ENCODE measurements around the gene BANF2. TPM values are rescaled to one million over a fixed set of nuclear protein-coding genes. Genes with fewer than 3 reads are reported as not detected.

Gene BANF2
- total and polyA plus RNA-seq, 2 of the 8 experiments (the other 6 are each of a cell fraction or from before 2014, with no cell fraction given) = not detected

GRCh38 chr20:17722493-17723300 is 22.9 kb downstream of the BANF2 start:
- H3K18ac ChIP-seq (ENCODE audit: extremely low read depth, low read length) = no peak overlapping the region
- H3K14ac ChIP-seq (ENCODE audit: insufficient read length) = no peak overlapping the region
- H4K8ac ChIP-seq (ENCODE audit: extremely low read depth, insufficient read depth, low read length) = no peak overlapping the region
- H3K4me2 ChIP-seq (ENCODE audit: insufficient read depth in 1 of 2, low read depth in 2 of 2, low read length in 2 of 2) = no peak overlapping the region
- H2BK120ac ChIP-seq (replicated peaks; ENCODE audit: low read depth, low read length) = no peak overlapping the region
- no peak overlapping the region for H2BK5ac ChIP-seq (ENCODE audit: low read depth, low read length)
- H3K23ac ChIP-seq (ENCODE audit: insufficient read length) = no peak overlapping the region
- no peak for FAIRE-seq
- H3K9me3 ChIP-seq (ENCODE audit: insufficient read depth in 2 of 2, low read depth in 1 of 2, low read length in 1 of 2) = no peaks in the 10 kb centered on the region
- no peak overlapping the region for H4K5ac ChIP-seq (ENCODE audit: insufficient read length, low read depth, low read length)
- no peak for DNase-seq (ENCODE audit: low read depth in 1 of 2, low spot score in 2 of 2)
- no peak overlapping the region; the same call in 1 of the 2 replicates for H2AK5ac ChIP-seq (ENCODE audit: low read depth, low read length)
- no peaks in the 10 kb centered on the region for H3K79me2 ChIP-seq (ENCODE audit: control insufficient read depth in 1 of 2, insufficient read depth in 2 of 2, low read length in 2 of 2)
- no peak overlapping the region for H2BK20ac ChIP-seq (ENCODE audit: low read length)
- no peak overlapping the region for H3K56ac ChIP-seq (replicated peaks; ENCODE audit: insufficient read length, low read depth, low read length)
- H4K20me1 ChIP-seq (replicated peaks in 1 of 2; ENCODE audit: control insufficient read depth in 1 of 2, insufficient read depth in 2 of 2, low read length in 2 of 2) = no peaks in the 10 kb centered on the region
- H3K9ac ChIP-seq (replicated peaks in 1 of 4; ENCODE audit: extremely low read depth in 1 of 4, low read depth in 3 of 4, low read length in 3 of 4) = no peak overlapping the region
- no peaks in the 10 kb centered on the region for H3K27me3 ChIP-seq (replicated peaks in 1 of 4; ENCODE audit: control insufficient read depth in 3 of 4, extremely low read depth in 1 of 4, insufficient read depth in 3 of 4, low read length in 3 of 4)
- ChIA-PET CTCF (ENCODE audit: partially characterized antibody) (interaction anchor here (0.6 to 2.5 kb wide), 5 partner anchors 10 to 274 kb away, joined by 3 to 13 read pairs (median 3); no protein-coding TSS in a partner anchor), POLR2A (ENCODE audit: partially characterized antibody) (no interaction called here)
- no peaks in the 10 kb centered on the region for H3K23me2 ChIP-seq (ENCODE audit: low read depth, low read length)
- no peak overlapping the region for H3K4ac ChIP-seq (replicated peaks; ENCODE audit: insufficient read length, low read depth, low read length)
- no peaks in the 10 kb centered on the region for H3K4me1 ChIP-seq (replicated peaks in 1 of 4; ENCODE audit: control insufficient read depth in 3 of 4, insufficient read depth in 4 of 4, low read length in 3 of 4)
- H2BK12ac ChIP-seq (ENCODE audit: low read depth, low read length) = no peak overlapping the region
- H2AFZ ChIP-seq (ENCODE audit: low read length) = no peak overlapping the region
- H3K79me1 ChIP-seq (ENCODE audit: low read depth, low read length) = no peaks in the 10 kb centered on the region
- no peak overlapping the region for H3K27ac ChIP-seq (ENCODE audit: low read depth, low read length)
- no peaks in the 10 kb centered on the region for H3K36me3 ChIP-seq (ENCODE audit: control insufficient read depth in 2 of 4, insufficient read depth in 4 of 4, low read length in 3 of 4)
- TF ChIP-seq TAF1 (IDR thresholded peaks at IDR 0.05; ENCODE audit: low read depth, low read length) = no peak
- TF ChIP-seq MAFK (IDR thresholded peaks at IDR 0.05; ENCODE audit: low read depth, low read length) = no peak
- TF ChIP-seq CREB1 (IDR thresholded peaks at IDR 0.05) = no peak
- no peak for TF ChIP-seq BACH1 (IDR thresholded peaks at IDR 0.05; ENCODE audit: low read length)
- TF ChIP-seq FOSL1 (IDR thresholded peaks at IDR 0.05; ENCODE audit: insufficient read depth, low read depth, low read length) = no peak
- TF ChIP-seq SIRT6 (IDR thresholded peaks at IDR 0.05; ENCODE audit: low read length) = no peak
- no peak for TF ChIP-seq HDAC6 (IDR thresholded peaks at IDR 0.05; ENCODE audit: low read depth, low read length)
- H4K91ac ChIP-seq (replicated peaks; ENCODE audit: insufficient read length, low read length) = no peak overlapping the region
- H2BK15ac ChIP-seq (ENCODE audit: low read length) = no peak overlapping the region
- WGBS, 2 experiments (ENCODE audit: extremely low coverage in 1 of 2, insufficient coverage in 1 of 2, insufficient read length in 1 of 2, insufficient replicate concordance in 2 of 2, low coverage in 1 of 2, low lambda C conversion rate in 2 of 2, missing lambda C conversion rate in 1 of 2) = 94% methylated on average over 14 of the region's 14 CpGs; no CpG with 5 or more reads in 1 of the 2 experiments
- no peak overlapping the region for H3K4me3 ChIP-seq (ENCODE audit: extremely low read depth in 1 of 4, insufficient read depth in 2 of 4, low read depth in 3 of 4, low read length in 4 of 4)
